Measurements from ENCODE around the gene CYB561D2. TPM values are rescaled to one million over a fixed set of nuclear protein-coding genes. Genes with fewer than 3 reads are reported as not detected.

CYB561D2 gene
- polyA plus RNA-seq, 1 donor (not counting 4 experiments of a cell fraction or from before 2014, with no cell fraction given): 12.3 TPM

GRCh38 chr3:50322115-50322385 lies 28.6 kb upstream of the CYB561D2 start:
- TF ChIP-seq EZH2 (IDR thresholded peaks at IDR 0.05; ENCODE audit: low read length) (no peak), CTCF (optimal IDR thresholded peaks at IDR 0.05 in 1 of 3, IDR thresholded peaks at IDR 0.05 in 1 of 3, conservative IDR thresholded peaks at IDR 0.05 in 1 of 3; ENCODE audit: extremely low read depth in 1 of 3, insufficient read depth in 2 of 3, low read length in 3 of 3) (no peak)
- peaks cover 3% of the 10 kb centered on the region for H3K9me1 ChIP-seq (ENCODE audit: control insufficient read depth, extremely low read depth, insufficient read depth, low read length)
- no peaks in the 10 kb centered on the region for H3K27me3 ChIP-seq (ENCODE audit: control insufficient read depth, extremely low read depth, insufficient read depth, low read length)
- H3K27ac ChIP-seq (ENCODE audit: control insufficient read depth, insufficient read depth, low read length): no peak overlapping the region
- dilution Hi-C loops (cut with MboI; ENCODE audit: extremely low pct_ligation_motif_present, low sequenced_read_pairs): no loop called here
- H3K4me1 ChIP-seq (ENCODE audit: control insufficient read depth, extremely low read depth, insufficient read depth, low read length): peaks cover 38% of the 10 kb centered on the region
- no peaks in the 10 kb centered on the region for H3K9me3 ChIP-seq (ENCODE audit: control insufficient read depth, low read depth, low read length)
- peaks cover 43% of the 10 kb centered on the region for H3K79me2 ChIP-seq (ENCODE audit: control insufficient read depth, insufficient read depth, low read length)
- H3K36me3 ChIP-seq (ENCODE audit: control insufficient read depth in 2 of 2, extremely low read depth in 1 of 2, insufficient read depth in 2 of 2, low read length in 2 of 2): peaks cover 22 to 36% of the 10 kb centered on the region in 2 experiments
- H3K4me2 ChIP-seq (ENCODE audit: control insufficient read depth, extremely low read depth, insufficient read depth, low read depth, low read length): peak overlapping the region; percentile 99
- H4K20me1 ChIP-seq (ENCODE audit: control insufficient read depth, extremely low read depth, insufficient read depth, low read length): no peaks in the 10 kb centered on the region
- FAIRE-seq (no peak), DNase-seq (ENCODE audit: low read depth, low spot score) (no peak)
- no peak overlapping the region for H3K4me3 ChIP-seq (ENCODE audit: control insufficient read depth in 2 of 3, extremely low read depth in 1 of 3, insufficient read depth in 2 of 3, low read depth in 1 of 3, low read length in 3 of 3)
- no peak overlapping the region for H3K9ac ChIP-seq (ENCODE audit: control insufficient read depth, extremely low read depth, insufficient read depth, low read length)
- H2AFZ ChIP-seq (ENCODE audit: control insufficient read depth, low read length): no peak overlapping the region

GRCh38 chr3:50322386-50323091 lies 28.1 kb upstream of the CYB561D2 start, which contains the start of gene HYAL2:
Gene HYAL2, minus strand, starts transcription at chr3:50322745. Its CDS starts 2,256 bp downstream, at chr3:50320489.
- no peak for DNase-seq (ENCODE audit: low read depth, low spot score)
- H3K9ac ChIP-seq (ENCODE audit: control insufficient read depth, extremely low read depth, insufficient read depth, low read length): peak within 1 kb of the TSS; percentile 98
- peaks cover 48% of the 10 kb centered on the region for H3K79me2 ChIP-seq (ENCODE audit: control insufficient read depth, insufficient read depth, low read length)
- no peak for FAIRE-seq
- dilution Hi-C loops (cut with MboI; ENCODE audit: extremely low pct_ligation_motif_present, low sequenced_read_pairs): no loop called here
- no peaks in the 10 kb centered on the region for H3K27me3 ChIP-seq (ENCODE audit: control insufficient read depth, extremely low read depth, insufficient read depth, low read length)
- peaks cover 38% of the 10 kb centered on the region for H3K4me1 ChIP-seq (ENCODE audit: control insufficient read depth, extremely low read depth, insufficient read depth, low read length)
- peaks cover 3% of the 10 kb centered on the region for H3K9me1 ChIP-seq (ENCODE audit: control insufficient read depth, extremely low read depth, insufficient read depth, low read length)
- peak within 1 kb of the TSS; percentile 99 for H3K27ac ChIP-seq (ENCODE audit: control insufficient read depth, insufficient read depth, low read length)
- H4K20me1 ChIP-seq (ENCODE audit: control insufficient read depth, extremely low read depth, insufficient read depth, low read length): no peaks in the 10 kb centered on the region
- peak within 1 kb of the TSS; percentile 52 to 89 (median 84) for H3K4me3 ChIP-seq (ENCODE audit: control insufficient read depth in 2 of 3, extremely low read depth in 1 of 3, insufficient read depth in 2 of 3, low read depth in 1 of 3, low read length in 3 of 3)
- no peaks in the 10 kb centered on the region for H3K9me3 ChIP-seq (ENCODE audit: control insufficient read depth, low read depth, low read length)
- peak within 1 kb of the TSS; percentile 96 for H2AFZ ChIP-seq (ENCODE audit: control insufficient read depth, low read length)
- no peak for TF ChIP-seq CTCF (optimal IDR thresholded peaks at IDR 0.05 in 1 of 3, IDR thresholded peaks at IDR 0.05 in 1 of 3, conservative IDR thresholded peaks at IDR 0.05 in 1 of 3; ENCODE audit: extremely low read depth in 1 of 3, insufficient read depth in 2 of 3, low read length in 3 of 3)
- no peak for TF ChIP-seq EZH2 (IDR thresholded peaks at IDR 0.05; ENCODE audit: low read length)
- H3K36me3 ChIP-seq (ENCODE audit: control insufficient read depth in 2 of 2, extremely low read depth in 1 of 2, insufficient read depth in 2 of 2, low read length in 2 of 2): peaks cover 22 to 31% of the 10 kb centered on the region in 2 experiments
- peak within 1 kb of the TSS; percentile 99 for H3K4me2 ChIP-seq (ENCODE audit: control insufficient read depth, extremely low read depth, insufficient read depth, low read depth, low read length)
